Activated CD8-positive, alpha-beta memory T cell treated with anti-CD3 and anti-CD28 coated beads for 1 hour (primary cell): ENCODE results near the gene TNPO2.

ENCODE experiments used
- DNase-seq, 2 donors: peaks; one replicate each; pipeline ENCODE4 v3.0.0-alpha.2; 2020; ENCODE audit warnings: low read depth in 1 of 2; ENCODE audit errors: extremely low read depth in 1 of 2

Gene TNPO2

DNA sequence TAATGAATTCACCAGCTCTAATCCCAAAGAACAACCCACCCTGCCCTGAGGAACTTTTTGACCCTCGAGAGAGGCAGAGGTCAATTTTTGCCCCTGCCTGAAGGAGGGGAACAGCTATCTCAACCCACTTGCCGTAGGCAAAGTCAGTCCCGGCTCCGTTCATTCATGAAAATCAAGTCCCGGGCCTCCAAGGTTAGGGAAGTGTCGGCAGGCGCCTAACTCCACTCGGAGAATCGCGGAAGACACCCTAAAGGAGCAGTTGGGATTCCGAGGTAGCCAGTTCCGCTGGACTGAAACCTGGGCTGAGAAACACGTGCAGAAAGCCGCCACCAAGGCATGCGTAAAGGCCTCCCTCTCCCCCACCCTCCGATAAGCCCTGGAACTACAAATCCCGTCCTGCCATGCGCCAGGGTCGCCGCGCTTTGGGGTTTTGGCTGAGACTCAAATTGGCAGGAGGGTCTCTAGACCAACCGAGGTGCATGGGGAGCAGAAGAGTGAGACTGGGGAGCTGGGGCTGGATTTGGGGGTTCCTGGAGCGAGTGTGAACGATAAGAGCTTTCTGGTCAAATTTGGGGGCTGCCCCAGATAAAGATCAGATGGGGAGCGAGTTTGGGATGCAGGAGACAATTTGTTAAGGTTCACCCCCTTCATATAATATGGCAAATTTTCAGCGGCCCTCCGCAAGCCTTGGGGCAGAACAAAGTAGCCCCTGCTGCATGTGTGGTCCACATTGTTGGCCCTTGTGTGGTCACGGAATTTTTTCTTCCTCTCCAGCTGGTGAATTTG, at the start of gene TNPO2:
Gene TNPO2 (minus strand): TSS at position 292 of the 786 bp plus-strand sequence. CDS start 2,955 bp downstream, outside the sequence.
- peak in 1 of 2 donors; percentile 41 for DNase-seq

GRCh38 chr19:12772323-12772722, 48.6 kb upstream of the TNPO2 start:
- DNase-seq, result no peak

- DNase-seq, result no peak
These were observed 47.2 kb upstream of the TNPO2 start for GRCh38 chr19:12770922-12771321.

DNA sequence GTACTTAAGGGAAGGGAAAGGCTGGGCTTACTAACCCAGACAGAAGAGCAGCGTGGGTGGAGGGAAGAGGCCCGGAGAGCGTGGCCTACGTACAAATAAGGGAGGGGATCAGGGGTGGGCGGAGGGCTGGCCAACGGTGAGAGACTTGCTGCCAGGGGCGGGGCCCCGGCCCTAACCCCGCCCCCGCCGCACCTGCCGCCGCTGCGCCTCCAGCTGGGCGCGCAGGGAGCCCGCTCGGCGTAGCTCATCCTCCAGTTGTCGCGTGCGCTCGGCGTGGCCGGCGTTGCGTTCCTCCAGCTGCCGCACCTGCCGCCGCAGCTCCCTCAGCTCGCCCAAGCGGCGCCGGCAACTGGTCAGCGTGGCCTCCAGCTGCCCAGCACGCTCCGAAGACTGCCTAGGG, 46.0 kb upstream of the TNPO2 start:
- DNase-seq, result no peak

DNA sequence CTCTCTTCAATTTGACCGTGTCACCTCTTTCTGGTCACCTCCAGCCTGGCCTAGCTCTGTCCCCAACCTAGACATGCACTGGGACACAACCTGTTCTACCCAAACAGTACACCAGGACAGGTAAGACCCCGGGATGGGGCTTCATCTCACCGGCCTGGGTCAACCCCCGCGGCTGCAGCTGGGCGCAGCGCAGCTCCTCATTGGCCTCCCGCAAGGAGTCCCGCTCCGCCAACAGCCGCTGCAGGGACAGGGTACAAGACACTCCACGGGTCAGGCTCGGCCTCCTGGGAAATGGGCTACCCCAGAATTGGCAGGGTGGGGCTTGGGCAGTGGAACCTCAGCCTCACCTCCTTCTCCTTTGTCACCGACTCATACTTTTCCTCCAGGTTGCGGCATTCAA, 43.9 kb upstream of the TNPO2 start:
- no peak for DNase-seq

DNA sequence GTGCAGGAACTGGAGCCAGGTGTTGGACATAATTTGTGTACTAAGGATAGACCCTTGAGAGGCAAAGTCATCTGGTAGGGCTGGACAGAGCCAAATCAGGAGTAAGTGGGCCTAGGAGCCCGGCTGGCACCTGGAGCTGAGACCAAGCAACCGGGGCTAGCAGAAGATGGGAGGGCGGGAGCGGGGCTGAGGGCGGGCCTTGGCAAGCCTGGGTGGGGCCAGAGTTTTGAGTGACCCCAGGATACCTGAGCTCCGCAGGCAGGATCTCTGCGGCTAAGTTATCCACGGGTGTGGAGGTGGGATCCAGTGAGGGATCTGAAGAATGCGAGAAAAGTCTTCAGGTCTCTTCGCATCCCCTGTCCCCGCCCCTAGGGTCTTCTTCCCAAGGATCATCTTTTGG, 43.4 kb upstream of the TNPO2 start:
- no peak for DNase-seq

- peak; percentile 50 to 57 for DNase-seq
These were observed 42.4 kb upstream of the TNPO2 start for GRCh38 chr19:12766051-12766521.

DNA sequence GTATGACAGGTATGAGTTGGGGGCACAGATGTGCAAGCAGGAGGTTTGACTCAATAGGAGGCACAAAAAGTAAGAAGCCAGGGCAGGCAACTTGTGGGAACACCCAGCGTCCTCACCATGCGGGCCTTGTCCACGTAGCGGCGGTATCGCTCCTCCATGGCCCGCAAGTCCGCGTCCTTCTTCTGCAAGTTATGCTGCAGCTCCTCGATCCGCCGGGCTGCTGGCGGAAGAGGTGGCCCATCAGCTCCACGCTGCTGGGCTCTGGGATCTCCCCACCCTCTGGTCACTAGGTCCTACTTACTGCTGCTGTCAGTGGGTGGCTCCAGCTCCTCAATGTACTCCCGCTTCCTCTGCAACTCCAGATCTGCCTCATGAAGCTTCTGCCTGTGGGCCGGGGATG, 41.0 kb upstream of the TNPO2 start:
- no peak for DNase-seq

DNA sequence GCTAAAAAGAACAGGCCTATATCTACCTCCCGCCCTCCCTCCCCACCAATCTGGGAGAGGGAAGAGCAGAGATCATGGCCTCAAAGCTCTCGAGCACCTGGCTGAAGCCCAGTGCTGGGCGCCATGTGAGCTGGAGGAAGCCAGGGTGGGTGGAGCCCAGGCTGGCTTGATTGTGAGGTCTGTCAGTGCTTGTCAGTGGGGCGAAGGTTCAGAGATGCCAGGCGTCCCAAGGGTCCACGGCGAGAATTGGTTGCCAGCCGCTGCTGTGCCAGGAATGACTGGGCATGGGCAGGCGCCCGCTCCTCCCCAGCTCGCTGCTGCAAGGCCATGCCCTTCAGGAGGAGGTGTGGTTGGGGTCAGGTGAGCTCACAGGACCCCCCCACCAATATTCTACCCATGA, 39.4 kb upstream of the TNPO2 start:
- DNase-seq, result no peak

- no peak for DNase-seq
These were observed 36.0 kb upstream of the TNPO2 start for GRCh38 chr19:12759686-12760085.

- DNase-seq, result no peak
These were observed 34.0 kb upstream of the TNPO2 start for GRCh38 chr19:12757544-12758274.

DNA sequence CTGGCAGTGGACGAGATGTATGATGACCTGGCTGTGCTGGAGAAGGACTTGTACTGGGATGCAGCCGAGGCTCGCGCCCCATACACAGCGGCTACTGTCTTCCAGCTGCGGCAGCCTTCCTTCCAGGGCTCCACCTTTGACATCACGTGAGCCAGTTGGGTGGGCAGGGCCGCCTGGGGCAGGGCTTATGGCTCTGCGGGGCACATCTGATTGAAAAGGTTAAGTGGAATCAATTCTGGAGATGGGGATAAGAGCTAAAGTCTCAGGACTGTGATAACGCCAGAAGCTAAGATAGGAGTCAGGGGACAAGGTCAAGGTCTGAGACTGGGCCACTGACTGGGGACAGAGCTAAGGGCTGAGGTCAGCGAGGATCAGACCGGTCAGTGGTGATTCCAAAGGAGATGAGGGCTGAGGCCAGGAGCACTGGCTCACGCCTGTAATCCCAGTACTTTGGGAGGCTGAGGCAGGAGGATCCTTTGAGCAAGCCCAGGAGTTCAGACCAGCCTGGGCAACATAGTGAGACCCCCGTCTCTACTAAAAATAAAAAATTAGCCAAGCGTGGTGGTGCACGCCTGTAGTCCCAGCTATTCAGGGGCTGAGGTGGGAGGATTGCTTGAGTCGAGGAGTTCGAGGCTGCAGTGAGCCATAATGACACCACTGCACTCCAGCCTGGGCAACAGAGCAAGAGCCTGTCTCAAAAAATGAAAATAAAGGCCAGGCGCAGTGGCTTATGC, 32.6 kb upstream of the TNPO2 start:
- no peak for DNase-seq

DNA sequence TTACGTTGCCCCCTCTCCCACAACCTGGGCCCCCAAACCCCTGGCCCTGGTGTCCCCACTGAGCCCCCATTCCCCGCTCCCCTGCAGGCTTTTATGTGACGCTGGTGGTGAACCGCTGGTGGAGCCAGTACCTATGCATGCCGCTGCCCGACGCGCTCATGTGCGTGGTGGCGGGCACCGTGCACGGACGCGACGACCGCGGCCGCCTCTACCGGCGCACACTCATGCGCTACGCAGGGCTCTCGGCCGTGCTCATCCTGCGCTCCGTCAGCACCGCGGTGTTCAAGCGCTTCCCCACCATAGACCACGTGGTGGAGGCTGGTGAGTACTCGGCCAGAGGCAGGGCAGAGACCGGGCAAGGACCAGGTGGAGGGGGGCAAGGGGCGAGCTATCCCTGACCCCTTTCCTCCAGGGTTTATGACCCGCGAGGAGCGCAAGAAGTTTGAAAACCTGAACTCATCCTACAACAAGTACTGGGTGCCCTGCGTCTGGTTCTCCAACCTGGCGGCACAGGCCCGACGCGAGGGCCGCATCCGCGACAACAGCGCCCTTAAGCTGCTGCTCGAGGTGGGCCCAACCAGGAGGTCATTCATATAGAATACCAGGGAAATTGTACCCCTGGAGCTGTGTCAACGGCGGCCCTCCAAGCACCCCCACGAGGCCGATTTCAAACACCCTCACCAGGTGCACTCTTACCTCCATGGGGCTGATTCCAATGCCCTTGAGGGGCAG, 30.9 kb upstream of the TNPO2 start:
- no peak for DNase-seq

DNA sequence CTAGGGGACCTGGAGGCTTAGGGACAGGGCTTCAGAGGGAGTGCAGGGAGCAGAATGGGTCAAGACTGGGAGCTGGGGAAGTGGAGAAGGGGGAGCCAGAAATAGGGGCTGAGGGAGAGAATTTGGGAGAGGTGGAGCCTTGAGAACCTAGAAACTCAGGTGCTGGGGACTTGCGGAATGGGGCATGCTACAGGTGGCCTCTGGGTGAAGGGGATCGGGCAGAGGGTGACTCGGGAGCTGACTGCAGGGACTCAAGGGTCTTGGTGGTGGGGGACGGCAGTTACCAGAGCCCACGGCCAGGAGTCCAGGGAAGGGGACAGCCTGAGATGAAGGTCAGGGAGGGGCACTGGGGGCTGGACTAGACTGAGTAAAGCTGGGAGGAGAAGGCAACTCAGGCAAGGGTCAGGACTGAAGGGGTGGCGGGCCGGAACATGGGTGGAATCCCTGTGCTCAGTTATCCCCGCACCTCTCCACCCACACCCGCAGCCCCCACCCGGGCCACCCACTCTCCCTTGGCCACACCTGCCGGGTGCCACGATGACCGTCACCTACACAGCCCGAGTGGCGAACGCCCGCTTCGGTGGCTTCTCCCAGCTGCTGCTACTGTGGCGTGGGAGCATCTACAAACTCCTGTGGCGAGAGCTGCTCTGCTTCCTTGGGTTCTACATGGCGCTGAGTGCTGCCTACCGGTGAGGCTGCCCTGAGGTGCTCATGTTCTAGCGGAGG, 28.5 kb upstream of the TNPO2 start:
- no peak for DNase-seq

GRCh38 chr19:12751635-12752034, 27.9 kb upstream of the TNPO2 start, which contains the start of gene BEST2:
Gene BEST2, plus strand, starts transcription at chr19:12751791. Its CDS starts 802 bp downstream, at chr19:12752593.
- no peak for DNase-seq

DNA sequence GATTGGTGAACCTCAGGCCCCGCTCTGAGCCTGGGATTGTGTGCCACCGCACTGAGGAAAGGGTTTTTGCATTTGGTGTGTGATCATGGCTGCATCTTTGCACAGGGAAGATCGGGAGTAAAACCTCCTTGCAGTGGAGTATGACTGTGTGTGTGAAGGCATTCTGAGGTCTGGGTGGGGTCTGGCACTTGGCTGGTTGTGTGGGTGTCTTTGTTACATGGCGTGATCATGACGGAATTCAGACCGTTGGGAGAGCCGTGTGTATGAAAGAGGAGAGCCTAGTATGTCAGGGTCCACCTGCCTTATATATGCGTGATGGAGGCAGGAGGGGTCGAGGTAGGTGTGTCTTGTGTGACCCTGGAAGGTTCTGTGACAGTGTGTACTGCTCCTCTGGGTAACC, 27.1 kb upstream of the TNPO2 start:
- DNase-seq, result no peak

DNA sequence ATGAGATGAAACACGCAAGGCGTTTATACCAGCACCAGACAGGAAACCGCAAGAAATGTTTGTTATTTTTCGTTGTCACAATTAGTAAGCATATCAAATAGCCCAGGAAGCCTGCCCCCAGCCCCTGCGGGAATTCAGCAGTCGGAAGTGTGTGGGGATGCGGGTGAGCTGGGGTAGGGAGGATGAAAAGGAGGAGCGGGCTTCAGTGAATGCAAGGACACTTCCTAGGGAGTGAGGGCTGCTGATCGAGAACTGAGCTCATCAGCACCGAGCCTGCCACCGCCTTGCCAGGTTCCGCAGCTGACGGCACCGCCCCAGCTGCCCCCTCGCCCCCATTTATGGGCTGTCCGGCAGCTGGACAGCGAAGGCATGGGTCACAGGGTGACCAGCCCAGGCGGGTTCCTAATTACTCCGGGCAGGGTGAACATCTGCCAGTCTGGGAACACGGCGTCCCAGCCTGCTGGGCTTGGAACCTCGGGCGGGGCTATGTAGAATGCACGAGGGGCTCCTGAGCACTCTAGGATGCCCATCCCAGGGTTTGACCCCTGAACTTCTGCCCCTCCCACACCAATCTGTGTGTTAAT, 26.3 kb upstream of the TNPO2 start:
- no peak for DNase-seq

GRCh38 chr19:12748489-12748888, 24.8 kb upstream of the TNPO2 start:
- DNase-seq, result no peak

DNA sequence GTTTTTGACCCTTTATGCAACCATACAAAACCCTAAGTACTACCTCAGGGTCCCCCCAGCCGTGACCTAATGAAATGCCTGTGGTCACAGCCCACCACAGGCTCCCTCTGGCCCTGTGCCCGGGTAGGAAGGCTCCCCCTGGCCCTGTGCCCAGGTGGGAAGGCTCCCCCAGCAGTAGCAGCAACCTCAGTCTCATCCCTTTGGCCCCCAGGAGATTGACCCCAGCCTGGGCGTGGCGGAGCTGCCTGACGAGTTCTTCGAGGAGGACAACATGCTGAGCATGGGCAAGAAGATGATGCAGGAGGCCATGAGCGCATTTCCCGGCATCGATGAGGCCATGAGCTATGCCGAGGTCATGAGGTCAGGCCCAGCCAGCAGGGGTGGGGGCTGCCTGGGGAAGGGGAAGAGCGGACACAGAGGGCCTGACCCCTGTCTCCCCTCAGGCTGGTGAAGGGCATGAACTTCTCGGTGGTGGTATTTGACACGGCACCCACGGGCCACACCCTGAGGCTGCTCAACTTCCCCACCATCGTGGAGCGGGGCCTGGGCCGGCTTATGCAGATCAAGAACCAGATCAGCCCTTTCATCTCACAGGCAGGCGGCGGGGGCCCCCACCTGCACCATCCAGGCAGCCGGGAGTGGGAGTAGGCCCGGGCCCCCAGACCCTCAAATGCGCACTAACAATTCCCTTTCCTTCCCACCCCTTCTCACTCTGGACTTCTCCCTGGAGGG, 21.6 kb upstream of the TNPO2 start:
- no peak for DNase-seq
